ENCODE measurements around the gene NCAPG2.

The NCAPG2 gene

DNA sequence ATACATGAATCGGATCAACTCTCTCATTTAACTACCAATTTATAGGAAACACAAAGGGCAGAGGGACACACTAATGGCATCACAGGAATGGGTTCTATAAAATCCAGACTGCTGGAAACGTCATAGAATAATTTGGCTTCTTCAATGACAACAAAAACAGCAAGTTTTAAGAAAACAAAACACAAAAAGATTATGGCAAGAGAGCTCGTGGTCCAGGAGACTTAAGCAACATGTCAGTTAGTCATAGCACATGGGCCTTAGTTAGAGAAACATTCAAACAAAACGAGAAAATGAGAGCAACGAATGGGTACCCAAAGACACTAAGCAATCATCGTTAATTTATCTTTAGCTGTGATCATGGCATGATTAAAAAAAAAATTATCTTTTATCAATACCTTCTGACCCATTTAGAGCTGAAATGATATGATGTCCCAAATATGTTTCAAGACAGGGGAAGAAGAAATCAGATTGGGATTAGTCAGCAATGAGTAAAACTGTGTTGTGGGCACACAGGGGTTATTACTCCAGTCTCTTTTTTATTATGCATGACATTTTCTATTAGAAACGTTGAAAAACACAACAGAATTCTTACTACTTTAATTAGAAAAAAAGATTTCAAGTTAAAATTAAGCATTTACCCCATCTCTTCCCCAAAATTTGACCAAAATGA lies 28.3 kb downstream of the NCAPG2 start:
- TF ChIP-seq TAF1 (IDR thresholded peaks at IDR 0.05; ENCODE audit: borderline replicate concordance, insufficient read depth, low read length) (no peak), POLR2AphosphoS5 (IDR thresholded peaks at IDR 0.05; ENCODE audit: low read depth, low read length) (no peak), SIN3A (IDR thresholded peaks at IDR 0.05; ENCODE audit: borderline replicate concordance, insufficient read depth, low read length) (no peak), FOXP2 (optimal IDR thresholded peaks at IDR 0.05; ENCODE audit: borderline replicate concordance, extremely low read depth, extremely low read length, insufficient read depth) (no peak)
- TF ChIP-seq, protein P1, sequence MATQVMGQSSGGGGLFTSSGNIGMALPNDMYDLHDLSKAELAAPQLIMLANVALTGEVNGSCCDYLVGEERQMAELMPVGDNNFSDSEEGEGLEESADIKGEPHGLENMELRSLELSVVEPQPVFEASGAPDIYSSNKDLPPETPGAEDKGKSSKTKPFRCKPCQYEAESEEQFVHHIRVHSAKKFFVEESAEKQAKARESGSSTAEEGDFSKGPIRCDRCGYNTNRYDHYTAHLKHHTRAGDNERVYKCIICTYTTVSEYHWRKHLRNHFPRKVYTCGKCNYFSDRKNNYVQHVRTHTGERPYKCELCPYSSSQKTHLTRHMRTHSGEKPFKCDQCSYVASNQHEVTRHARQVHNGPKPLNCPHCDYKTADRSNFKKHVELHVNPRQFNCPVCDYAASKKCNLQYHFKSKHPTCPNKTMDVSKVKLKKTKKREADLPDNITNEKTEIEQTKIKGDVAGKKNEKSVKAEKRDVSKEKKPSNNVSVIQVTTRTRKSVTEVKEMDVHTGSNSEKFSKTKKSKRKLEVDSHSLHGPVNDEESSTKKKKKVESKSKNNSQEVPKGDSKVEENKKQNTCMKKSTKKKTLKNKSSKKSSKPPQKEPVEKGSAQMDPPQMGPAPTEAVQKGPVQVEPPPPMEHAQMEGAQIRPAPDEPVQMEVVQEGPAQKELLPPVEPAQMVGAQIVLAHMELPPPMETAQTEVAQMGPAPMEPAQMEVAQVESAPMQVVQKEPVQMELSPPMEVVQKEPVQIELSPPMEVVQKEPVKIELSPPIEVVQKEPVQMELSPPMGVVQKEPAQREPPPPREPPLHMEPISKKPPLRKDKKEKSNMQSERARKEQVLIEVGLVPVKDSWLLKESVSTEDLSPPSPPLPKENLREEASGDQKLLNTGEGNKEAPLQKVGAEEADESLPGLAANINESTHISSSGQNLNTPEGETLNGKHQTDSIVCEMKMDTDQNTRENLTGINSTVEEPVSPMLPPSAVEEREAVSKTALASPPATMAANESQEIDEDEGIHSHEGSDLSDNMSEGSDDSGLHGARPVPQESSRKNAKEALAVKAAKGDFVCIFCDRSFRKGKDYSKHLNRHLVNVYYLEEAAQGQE (IDR thresholded peaks at IDR 0.05; ENCODE audit: insufficient read depth in 1 of 2, low read depth in 2 of 2, low read length in 2 of 2), result no peak

- TF ChIP-seq, protein P1 (IDR thresholded peaks at IDR 0.05; ENCODE audit: insufficient read depth in 1 of 2, low read depth in 2 of 2, low read length in 2 of 2), result no peak
- TF ChIP-seq SIN3A (IDR thresholded peaks at IDR 0.05; ENCODE audit: borderline replicate concordance, insufficient read depth, low read length) (no peak), POLR2AphosphoS5 (IDR thresholded peaks at IDR 0.05; ENCODE audit: low read depth, low read length) (no peak), FOXP2 (optimal IDR thresholded peaks at IDR 0.05; ENCODE audit: borderline replicate concordance, extremely low read depth, extremely low read length, insufficient read depth) (no peak), TAF1 (IDR thresholded peaks at IDR 0.05; ENCODE audit: borderline replicate concordance, insufficient read depth, low read length) (no peak)
These were observed 31.6 kb downstream of the NCAPG2 start for GRCh38 chr7:158672975-158673374.

DNA sequence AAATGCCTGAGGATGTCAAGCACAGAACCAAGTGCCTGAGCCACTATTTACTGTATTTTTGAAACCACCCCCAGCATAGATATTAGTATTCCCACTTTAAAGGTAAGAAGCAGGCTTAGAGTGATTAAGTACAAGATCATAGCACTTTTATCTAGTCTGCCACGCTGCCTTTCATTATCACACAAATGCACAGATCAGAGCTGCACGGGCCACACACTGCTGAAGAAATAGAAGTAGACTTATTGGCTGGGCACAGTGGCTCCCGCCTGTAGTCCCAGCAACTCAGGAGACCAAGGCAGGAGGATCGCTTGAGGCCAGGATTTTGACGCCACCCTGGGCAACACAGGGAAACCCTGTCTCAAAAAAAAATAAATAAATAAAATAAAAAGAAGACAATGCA lies 38.2 kb downstream of the NCAPG2 start:
- TF ChIP-seq SIN3A (IDR thresholded peaks at IDR 0.05; ENCODE audit: borderline replicate concordance, insufficient read depth, low read length), result no peak
- TF ChIP-seq TAF1 (IDR thresholded peaks at IDR 0.05; ENCODE audit: borderline replicate concordance, insufficient read depth, low read length), result no peak
- no peak for TF ChIP-seq POLR2AphosphoS5 (IDR thresholded peaks at IDR 0.05; ENCODE audit: low read depth, low read length)
- TF ChIP-seq, protein P1 (IDR thresholded peaks at IDR 0.05; ENCODE audit: insufficient read depth in 1 of 2, low read depth in 2 of 2, low read length in 2 of 2), result no peak
- no peak for TF ChIP-seq FOXP2 (optimal IDR thresholded peaks at IDR 0.05; ENCODE audit: borderline replicate concordance, extremely low read depth, extremely low read length, insufficient read depth)

- no peak for TF ChIP-seq TAF1 (IDR thresholded peaks at IDR 0.05; ENCODE audit: borderline replicate concordance, insufficient read depth, low read length)
These were observed 40.2 kb downstream of the NCAPG2 start for GRCh38 chr7:158664406-158664805.

GRCh38 chr7:158663428-158663741 lies 41.2 kb downstream of the NCAPG2 start:
- no peak for TF ChIP-seq POLR2AphosphoS5 (IDR thresholded peaks at IDR 0.05; ENCODE audit: low read depth, low read length)
- no peak for TF ChIP-seq TAF1 (IDR thresholded peaks at IDR 0.05; ENCODE audit: borderline replicate concordance, insufficient read depth, low read length)
- no peak for TF ChIP-seq SIN3A (IDR thresholded peaks at IDR 0.05; ENCODE audit: borderline replicate concordance, insufficient read depth, low read length)

GRCh38 chr7:158662610-158663427 lies 41.8 kb downstream of the NCAPG2 start:
- TF ChIP-seq SIN3A (IDR thresholded peaks at IDR 0.05; ENCODE audit: borderline replicate concordance, insufficient read depth, low read length) (no peak), TAF1 (IDR thresholded peaks at IDR 0.05; ENCODE audit: borderline replicate concordance, insufficient read depth, low read length) (no peak), POLR2AphosphoS5 (IDR thresholded peaks at IDR 0.05; ENCODE audit: low read depth, low read length) (no peak), FOXP2 (optimal IDR thresholded peaks at IDR 0.05; ENCODE audit: borderline replicate concordance, extremely low read depth, extremely low read length, insufficient read depth) (no peak)
- TF ChIP-seq, protein P1 (IDR thresholded peaks at IDR 0.05; ENCODE audit: insufficient read depth in 1 of 2, low read depth in 2 of 2, low read length in 2 of 2), result no peak

Data from PFSK-1 (cell line).